ENCODE results near the gene AJAP1. TPM values are rescaled to one million over a fixed set of nuclear protein-coding genes. Genes with fewer than 3 reads are reported as not detected.

AJAP1 gene
- total and polyA plus RNA-seq, 10 of the 15 experiments (the other 5 are each of a cell fraction or from before 2014, with no cell fraction given): not detected

DNA sequence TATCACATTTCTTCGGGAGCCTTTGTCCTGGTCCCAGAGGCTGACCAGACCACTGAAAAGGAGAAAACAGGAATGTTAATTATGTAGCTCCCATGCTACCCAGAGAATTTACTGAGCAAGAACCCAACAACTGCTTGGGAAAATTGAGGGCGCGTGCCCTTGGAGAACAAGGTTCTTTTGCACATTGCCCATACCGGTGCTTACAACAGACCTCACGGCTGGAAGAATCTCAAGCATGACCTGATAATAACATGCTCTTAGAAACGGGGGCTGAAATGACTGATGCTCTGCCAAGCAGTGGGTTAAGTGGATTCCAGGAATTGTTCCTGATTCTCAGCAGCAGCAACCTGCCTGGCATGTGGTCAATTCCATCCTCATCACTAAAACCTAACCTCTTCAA is 49.3 kb upstream of the AJAP1 start:
- intact Hi-C loops (cut with micrococcal nuclease; ENCODE audit: unreplicated experiment): no loop called here
- POLR2A ChIA-PET: no interaction called here
- FAIRE-seq (no peak), ATAC-seq (no peak), DNase-seq (ENCODE audit: low read depth, low spot score) (no peak)
- Histone ChIP-seq H3K4me2 (ENCODE audit: control insufficient read depth, insufficient read depth) (no peak overlapping the region), H3K4me3 (no peak overlapping the region), H3K9ac (ENCODE audit: control insufficient read depth, insufficient read depth, low read length) (no peak overlapping the region), H4K20me1 (ENCODE audit: control insufficient read depth, insufficient read depth) (no peaks in the 10 kb centered on the region), H3K9me3 (replicated peaks; ENCODE audit: control insufficient read depth, insufficient read depth, low read length) (no peaks in the 10 kb centered on the region; the same call in 2 of the 3 replicates), H3K27ac (ENCODE audit: control insufficient read depth, insufficient read depth) (no peak overlapping the region), H2AFZ (ENCODE audit: control insufficient read depth, low read depth, low read length) (no peak overlapping the region), H3K79me2 (ENCODE audit: control insufficient read depth, insufficient read depth, low read length) (no peaks in the 10 kb centered on the region), H3K27me3 (replicated peaks in 1 of 2; ENCODE audit: control insufficient read depth in 2 of 2, insufficient read depth in 2 of 2, low read length in 1 of 2) (no peaks in the 10 kb centered on the region), H3K4me1 (ENCODE audit: control insufficient read depth, insufficient read depth, low read length) (no peaks in the 10 kb centered on the region), H3K36me3 (ENCODE audit: control insufficient read depth in 2 of 2, insufficient read depth in 2 of 2, low read length in 1 of 2) (no peaks in the 10 kb centered on the region)
- SMC1A ChIA-PET (ENCODE audit: uncharacterized antibody, unreplicated experiment): no interaction called here
- in situ Hi-C loops (cut with MboI): no loop called here
- TF ChIP-seq RCOR1 (conservative IDR thresholded peaks at IDR 0.05; ENCODE audit: low read depth, low read length) (no peak), MXI1 (IDR thresholded peaks at IDR 0.05; ENCODE audit: low read depth, low read length) (no peak), CREM (IDR thresholded peaks at IDR 0.05; ENCODE audit: low read depth) (no peak), NBN (IDR thresholded peaks at IDR 0.05) (no peak), HDGF (IDR thresholded peaks at IDR 0.05) (no peak), ATF7 (IDR thresholded peaks at IDR 0.05; ENCODE audit: low read depth) (no peak), RUNX3 (IDR thresholded peaks at IDR 0.05; ENCODE audit: low read length) (no peak), SIN3A (IDR thresholded peaks at IDR 0.05; ENCODE audit: low read depth, low read length) (no peak), ZNF384 (IDR thresholded peaks at IDR 0.05; ENCODE audit: borderline replicate concordance, low read depth, low read length) (no peak), REST (IDR thresholded peaks at IDR 0.05; ENCODE audit: low read depth, low read length) (no peak), SREBF1 (IDR thresholded peaks at IDR 0.05; ENCODE audit: low read length) (no peak), SMAD5 (IDR thresholded peaks at IDR 0.05; ENCODE audit: low read depth) (no peak), SIX5 (IDR thresholded peaks at IDR 0.05; ENCODE audit: low read depth, low read length, severe bottlenecking) (no peak), HDAC6 (IDR thresholded peaks at IDR 0.05; ENCODE audit: unreplicated experiment) (no peak)
- TF ChIP-seq, protein P1, sequence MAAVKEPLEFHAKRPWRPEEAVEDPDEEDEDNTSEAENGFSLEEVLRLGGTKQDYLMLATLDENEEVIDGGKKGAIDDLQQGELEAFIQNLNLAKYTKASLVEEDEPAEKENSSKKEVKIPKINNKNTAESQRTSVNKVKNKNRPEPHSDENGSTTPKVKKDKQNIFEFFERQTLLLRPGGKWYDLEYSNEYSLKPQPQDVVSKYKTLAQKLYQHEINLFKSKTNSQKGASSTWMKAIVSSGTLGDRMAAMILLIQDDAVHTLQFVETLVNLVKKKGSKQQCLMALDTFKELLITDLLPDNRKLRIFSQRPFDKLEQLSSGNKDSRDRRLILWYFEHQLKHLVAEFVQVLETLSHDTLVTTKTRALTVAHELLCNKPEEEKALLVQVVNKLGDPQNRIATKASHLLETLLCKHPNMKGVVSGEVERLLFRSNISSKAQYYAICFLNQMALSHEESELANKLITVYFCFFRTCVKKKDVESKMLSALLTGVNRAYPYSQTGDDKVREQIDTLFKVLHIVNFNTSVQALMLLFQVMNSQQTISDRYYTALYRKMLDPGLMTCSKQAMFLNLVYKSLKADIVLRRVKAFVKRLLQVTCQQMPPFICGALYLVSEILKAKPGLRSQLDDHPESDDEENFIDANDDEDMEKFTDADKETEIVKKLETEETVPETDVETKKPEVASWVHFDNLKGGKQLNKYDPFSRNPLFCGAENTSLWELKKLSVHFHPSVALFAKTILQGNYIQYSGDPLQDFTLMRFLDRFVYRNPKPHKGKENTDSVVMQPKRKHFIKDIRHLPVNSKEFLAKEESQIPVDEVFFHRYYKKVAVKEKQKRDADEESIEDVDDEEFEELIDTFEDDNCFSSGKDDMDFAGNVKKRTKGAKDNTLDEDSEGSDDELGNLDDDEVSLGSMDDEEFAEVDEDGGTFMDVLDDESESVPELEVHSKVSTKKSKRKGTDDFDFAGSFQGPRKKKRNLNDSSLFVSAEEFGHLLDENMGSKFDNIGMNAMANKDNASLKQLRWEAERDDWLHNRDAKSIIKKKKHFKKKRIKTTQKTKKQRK (IDR thresholded peaks at IDR 0.05; ENCODE audit: low read depth, low read length): no peak
- CTCF ChIA-PET: no interaction called here
- WGBS (ENCODE audit: insufficient coverage, insufficient replicate concordance, low lambda C conversion rate, missing lambda C conversion rate): 29% methylated on average over 6 of the region's 6 CpGs
- RAD21 ChIA-PET (ENCODE audit: unreplicated experiment): no interaction called here
- no TSS peak for BruUV-seq (replicated peaks)
